ENCODE measurements around the gene TLCD3B.

DNA sequence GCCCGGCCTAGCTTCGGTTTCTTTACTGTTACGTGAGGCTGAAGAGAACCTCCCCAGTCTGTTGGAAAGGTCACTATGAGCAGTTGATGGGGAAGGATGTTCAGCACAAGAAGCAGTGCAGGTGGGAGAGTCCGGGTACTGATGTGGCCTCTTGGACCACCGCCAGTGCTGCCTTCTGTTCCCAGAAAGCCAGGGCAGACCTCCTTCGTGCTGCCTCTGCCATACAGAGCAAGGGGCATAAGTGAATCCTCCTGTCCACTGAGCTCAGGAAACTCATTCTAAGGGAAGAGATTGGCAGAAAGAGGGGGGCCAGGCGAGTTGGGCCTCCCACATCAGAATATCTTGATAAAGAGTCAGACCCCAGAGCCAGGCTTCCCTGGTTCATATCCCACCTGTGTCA, 48.4 kb upstream of the TLCD3B start:
- TF ChIP-seq, protein P1, sequence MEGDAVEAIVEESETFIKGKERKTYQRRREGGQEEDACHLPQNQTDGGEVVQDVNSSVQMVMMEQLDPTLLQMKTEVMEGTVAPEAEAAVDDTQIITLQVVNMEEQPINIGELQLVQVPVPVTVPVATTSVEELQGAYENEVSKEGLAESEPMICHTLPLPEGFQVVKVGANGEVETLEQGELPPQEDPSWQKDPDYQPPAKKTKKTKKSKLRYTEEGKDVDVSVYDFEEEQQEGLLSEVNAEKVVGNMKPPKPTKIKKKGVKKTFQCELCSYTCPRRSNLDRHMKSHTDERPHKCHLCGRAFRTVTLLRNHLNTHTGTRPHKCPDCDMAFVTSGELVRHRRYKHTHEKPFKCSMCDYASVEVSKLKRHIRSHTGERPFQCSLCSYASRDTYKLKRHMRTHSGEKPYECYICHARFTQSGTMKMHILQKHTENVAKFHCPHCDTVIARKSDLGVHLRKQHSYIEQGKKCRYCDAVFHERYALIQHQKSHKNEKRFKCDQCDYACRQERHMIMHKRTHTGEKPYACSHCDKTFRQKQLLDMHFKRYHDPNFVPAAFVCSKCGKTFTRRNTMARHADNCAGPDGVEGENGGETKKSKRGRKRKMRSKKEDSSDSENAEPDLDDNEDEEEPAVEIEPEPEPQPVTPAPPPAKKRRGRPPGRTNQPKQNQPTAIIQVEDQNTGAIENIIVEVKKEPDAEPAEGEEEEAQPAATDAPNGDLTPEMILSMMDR (conservative IDR thresholded peaks at IDR 0.05; ENCODE audit: low read depth, low read length) = no peak
- no peak for TF ChIP-seq RFX5 (IDR thresholded peaks at IDR 0.05; ENCODE audit: low read depth, low read length)
- no peak for TF ChIP-seq POLR2A (IDR thresholded peaks at IDR 0.05; ENCODE audit: low read depth, low read length)
- no peak for TF ChIP-seq BHLHE40 (IDR thresholded peaks at IDR 0.05; ENCODE audit: low read depth, low read length)
- no peak for TF ChIP-seq NFE2L2 (IDR thresholded peaks at IDR 0.05; ENCODE audit: low read depth, low read length)
